GM21737 (cell line): ENCODE data around the gene AHNAK.
"Not testable (repeated sequence)": the region's sequence is repeated elsewhere in the genome, so short reads cannot be mapped to it uniquely, and the experiment has no call there.

Experiments
- ATAC-seq: cut with Tn5 transposase; IDR thresholded peaks from one replicate; pipeline ENCODE4 v1.9.1; 2021; ENCODE audit warnings: mild to moderate bottlenecking, moderate library complexity; ENCODE audit not compliant: unreplicated experiment

Gene AHNAK

DNA sequence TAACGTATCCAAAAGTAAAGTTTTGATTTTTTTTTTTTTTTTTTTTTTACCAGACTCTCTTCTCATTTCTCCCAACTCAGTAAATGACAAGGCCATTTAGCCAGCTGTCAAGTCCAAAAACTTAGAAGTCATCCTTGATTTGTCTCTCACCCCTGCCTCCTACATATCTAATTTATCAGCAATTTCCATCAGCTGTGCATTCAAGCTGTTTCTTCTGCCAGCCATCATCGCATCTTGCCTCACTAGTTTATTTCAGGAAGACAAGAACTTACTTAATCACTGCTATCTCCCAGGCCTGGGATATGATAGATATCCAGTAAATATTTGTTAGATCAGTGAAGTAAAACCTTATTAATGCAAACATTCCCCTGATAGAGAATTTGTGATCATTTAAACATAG lies 80.2 kb downstream of the AHNAK start:
- ATAC-seq: no peak

DNA sequence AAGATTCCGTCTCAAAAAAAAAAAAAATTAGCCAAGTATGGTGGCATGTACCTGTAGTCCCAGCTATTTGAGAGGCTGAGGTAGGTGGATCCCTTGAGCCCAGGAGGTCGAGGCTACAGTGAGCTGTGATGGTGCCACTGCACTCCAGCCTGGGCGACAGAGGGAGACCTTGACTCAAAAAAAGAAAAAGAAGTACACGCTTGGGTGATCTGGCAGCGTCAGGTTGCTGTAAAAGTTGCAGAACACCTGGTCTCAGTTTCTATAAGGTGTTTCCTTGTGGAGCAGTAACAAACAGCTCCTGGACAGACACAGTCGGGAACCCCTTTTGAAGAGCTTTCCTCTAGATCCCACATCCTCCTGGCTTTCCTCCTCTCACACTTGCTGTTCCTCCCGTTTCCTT lies 82.0 kb downstream of the AHNAK start:
- no peak for ATAC-seq

DNA sequence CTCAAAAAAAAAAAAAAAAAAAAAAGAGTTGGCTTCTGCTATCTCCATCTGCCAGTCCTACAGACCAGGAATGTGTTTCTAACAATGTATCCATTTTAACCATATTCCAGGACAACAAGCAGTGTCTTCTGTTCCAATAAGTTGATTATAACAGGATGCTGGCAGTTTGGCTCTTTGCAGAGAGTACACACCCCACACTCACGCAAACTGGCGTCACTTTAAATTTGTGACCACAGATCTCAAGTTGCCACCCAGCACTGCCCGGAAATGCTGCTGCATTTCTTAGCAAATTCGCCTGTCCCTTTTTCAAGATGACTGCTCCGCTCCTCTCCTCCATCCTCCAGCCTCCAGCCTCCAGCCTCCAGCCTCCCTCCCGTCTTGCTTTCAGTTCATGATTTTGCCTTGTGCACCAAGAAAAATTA lies 83.5 kb downstream of the AHNAK start:
- no peak for ATAC-seq

DNA sequence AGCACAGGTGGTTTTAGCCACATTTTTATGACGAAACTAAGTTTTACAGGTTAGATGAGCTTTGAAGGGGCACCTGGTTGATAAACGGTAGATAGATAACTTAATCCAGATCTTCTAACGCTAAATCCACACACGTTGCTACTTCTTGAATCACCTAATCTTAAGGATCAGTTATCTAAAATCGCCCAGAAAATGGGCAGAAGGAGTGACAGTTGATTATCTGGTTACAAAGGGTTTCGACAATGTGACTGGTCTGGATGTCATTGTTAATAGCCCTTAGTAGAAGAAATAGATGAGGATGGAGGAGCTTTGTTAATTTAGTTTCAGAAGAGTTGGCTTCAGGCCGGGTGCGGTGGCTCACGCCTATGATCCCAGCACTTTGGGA lies 84.1 kb downstream of the AHNAK start:
- no peak for ATAC-seq

DNA sequence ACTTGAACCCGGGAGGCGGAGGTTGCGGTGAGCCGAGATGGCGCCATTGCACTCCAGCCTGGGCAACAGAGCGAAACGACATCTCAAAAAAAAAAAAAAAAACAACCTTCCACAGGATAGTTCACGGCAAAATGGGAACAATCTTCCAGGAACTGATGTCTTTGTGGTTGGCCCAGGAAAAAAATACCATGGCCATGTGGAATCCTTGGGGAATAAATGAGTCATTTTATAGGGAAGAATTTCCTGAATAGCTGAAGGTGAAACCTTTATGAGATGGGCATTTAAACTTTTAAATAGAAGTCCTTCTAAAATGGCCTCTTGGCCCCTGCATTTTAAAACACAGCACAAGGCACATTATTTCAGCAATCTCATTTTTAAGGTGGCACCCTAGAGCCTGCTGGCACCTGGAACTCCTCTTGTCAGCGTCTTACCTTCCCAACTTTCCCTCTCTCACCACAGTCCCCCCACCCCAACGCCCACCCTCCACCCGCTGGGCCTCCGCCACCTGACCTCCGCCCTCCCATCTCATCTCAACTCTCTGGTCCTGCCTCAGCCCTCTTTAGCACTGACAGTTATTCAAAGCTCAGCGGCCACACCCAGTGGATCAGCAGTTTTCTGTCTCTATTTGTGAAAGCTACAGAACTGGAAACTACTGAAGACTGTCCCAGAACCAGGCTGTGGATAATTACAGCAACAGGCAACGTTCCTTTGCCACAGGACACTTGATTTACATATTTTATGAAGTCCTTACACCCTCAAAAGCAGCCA lies 84.7 kb downstream of the AHNAK start:
- ATAC-seq: no peak

DNA sequence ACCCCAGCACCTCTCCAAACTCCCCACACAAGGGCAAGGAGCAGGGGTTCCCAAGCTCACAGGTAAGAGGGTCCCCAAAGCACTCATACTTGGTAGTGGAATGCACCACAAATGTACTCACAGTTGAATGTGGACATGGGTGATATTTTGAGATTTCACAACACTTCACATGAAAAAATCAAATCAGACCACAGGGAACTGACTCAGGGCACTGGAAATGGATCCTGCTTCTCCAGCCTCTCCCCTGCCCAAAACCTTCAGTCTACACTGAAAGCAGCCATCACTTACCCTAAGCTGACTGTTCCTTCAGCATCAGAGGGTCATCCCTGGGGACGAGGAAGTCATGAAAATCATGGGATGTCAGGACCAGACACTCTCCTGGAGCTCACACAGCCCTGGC lies 87.5 kb downstream of the AHNAK start:
- ATAC-seq: no peak

DNA sequence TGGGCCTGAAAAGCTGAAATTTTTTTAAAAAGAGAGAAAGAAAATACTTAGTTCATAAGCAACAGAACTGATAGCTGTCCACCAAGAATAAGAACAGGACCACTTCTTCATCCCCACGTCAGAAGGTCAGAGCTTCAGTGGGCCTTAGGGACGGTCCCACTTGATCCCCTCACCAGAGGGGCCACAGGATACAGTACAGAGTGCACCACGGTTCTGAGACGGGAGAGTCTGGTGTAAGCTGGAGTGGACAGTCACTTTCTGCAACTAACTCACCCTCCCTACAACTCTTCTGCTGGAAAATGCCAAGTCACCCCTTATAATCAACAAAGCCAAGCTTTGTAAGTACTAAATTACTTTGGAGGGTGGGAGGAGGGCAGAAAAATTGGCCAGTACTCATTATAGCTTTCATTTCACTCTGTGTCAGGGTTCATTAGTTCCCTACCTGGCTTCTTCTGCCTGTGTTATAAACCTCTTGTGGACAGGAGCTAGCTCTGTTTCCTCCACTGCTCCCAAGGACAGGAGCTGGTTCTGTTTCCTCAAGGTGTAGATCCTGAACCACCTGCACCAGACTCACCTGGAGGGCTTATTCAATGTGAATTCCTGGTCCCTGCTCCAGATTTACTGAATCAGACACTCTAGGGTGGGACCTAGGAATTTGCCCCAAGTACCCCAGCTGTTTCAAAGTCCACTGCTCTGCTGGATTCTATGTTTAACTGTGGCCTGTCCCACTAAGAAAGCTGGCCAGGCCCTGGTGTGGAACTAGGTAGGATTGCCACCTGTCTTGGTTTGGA lies 88.2 kb downstream of the AHNAK start:
- ATAC-seq: no peak

DNA sequence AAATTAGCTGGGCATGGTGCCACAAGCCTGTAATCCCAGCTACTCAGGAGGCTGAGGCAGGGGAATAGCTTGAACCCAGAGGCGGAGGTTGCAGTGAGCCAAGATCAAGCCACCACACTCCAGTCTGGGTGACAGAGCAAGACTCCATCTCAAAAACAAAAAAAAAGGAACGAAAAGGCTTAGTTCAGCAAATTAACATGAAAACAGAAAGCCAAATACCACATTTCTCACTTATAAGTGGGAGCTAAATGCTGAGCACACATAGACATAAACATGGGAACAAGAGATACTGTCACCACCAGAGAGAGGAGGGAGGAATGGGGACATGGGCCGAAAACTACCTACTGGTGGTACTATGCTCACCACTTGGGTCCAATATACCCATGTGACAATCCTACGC lies 89.1 kb downstream of the AHNAK start:
- ATAC-seq: no peak

DNA sequence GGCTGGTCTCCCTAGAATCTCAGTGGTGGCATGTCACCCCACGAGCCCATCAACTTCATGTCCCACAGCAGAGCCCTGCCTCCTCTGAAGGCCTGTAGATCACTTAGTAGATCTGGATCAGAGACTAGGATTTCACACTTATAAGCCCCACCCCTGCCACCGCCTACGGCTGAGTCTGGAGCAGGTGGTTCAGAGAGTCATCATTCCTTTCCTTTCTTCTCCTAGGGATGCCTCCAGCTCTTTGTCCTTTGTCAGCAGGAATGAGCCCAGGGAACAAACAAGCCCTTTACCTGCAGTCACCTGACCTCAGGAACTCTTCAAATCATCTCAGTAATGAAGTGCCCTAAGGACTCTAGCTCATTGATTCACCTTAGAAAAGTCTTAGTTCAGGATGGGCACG lies 90.0 kb downstream of the AHNAK start:
- ATAC-seq: no peak

DNA sequence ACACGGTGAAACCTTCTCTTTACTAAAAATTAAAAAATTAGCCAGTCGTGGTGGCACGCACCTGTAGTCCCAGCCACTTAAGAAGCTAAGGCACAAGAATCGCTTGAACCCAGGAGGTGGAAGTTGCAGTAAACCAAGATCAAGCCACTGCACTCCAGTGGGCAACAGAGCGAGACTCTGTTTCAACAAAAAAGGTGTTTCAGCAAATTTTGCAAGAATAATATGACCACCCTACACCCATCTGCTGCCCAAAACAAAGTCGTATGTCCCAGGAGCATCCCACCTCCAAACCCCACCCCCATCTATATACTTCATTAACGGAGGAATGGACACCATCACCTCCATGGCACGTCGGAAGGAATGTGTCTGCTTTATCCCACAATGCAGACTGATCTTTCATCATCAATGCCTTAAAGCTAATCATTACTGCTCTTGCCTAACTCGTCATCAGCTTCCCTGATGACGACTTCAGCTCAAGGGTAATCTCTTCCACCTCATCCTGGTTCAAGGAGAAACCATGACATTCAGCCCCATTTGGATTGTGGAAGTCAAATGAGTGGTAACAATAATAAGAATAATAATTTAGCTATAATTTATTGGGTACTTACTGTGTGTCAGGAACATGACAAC lies 93.7 kb downstream of the AHNAK start:
- ATAC-seq: no peak

DNA sequence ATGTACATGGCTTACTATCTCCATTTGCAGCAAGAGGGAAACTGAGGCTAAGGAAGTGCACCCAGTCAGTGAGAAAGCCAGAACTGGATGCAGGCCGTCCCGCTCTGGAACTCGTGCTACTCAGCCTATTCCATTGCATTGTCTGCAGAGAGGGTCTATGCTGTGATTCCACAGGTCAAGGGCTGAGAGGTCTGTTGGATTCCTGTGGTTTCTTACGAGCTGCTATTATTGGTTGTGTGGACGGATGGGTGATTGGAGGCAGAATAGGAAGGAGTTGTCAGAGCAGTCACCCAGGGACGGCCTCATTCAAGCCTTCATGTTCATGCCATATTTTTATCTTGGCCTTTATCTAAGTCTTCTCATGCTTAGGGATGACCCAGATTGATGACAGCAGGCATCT lies 94.3 kb downstream of the AHNAK start:
- no peak for ATAC-seq

DNA sequence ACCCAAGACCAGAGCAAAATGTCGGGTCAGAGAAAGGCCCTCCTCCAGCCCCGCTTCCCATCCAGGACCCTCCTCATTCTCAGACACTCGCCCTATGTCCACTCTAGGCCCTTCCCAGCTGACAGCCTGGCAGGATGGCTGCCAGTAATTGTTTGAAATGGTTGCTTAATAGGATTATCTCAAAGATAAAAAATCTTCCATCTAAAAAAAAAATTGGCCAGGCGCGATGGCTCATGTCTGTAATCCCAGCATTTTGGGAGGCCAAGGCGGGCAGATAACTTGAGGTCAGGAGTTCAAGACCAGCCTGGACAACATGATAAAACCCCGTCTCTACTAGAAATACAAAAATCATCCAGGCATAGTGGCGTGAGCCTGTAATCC lies 95.4 kb downstream of the AHNAK start:
- no peak for ATAC-seq

DNA sequence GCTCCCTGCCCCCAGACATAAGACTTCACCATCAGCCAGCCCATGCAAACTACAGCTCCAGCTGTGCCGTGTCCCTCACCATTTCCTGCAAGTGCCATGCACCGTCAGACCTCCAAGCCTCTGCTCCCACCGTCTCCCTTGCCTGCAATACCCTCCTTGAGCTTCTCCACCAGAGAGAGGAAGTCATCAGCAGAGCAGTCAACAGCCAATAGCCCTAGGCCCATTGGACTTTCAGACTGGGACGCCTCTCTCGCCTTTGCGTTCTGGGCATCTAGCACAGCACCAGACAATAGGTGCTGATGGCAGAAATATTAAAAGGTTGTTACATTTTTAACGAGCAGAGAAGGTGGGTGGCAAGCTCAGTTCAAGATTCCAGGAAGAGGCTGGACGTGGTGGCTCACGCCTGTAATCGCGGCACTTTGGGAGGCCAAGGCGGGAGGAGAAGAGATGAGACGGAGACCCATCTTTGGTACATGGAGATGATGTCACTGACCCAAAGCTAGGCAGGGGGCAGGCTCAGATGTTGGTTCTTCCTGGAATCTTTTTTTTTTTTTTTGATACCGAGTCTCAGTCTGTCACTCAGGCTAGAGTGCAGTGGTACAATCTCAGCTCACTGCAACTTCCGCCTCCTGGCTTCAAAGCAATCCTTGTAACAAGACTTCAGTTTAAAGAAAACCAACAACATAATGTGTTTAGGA lies 95.9 kb downstream of the AHNAK start:
- ATAC-seq: no peak

DNA sequence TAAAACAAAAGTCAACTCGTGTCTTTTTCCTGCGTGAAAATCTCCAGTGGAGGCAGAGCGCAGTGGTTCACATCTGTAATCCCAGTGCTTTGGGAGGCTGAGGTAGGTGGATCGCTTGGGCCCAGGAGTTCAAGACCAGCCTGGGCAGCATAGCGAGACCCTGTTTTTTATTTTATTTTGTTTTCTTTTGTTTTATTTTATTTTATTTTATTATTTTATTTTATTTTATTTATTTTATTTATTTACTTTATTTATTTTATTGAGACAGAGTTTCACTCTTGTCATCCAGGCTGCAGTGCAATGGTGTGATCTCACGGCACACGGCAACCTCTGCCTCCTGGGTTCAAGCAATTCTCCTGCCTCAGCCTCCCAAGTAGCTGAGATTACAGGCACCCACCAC lies 96.7 kb downstream of the AHNAK start:
- ATAC-seq: not testable (repeated sequence)

DNA sequence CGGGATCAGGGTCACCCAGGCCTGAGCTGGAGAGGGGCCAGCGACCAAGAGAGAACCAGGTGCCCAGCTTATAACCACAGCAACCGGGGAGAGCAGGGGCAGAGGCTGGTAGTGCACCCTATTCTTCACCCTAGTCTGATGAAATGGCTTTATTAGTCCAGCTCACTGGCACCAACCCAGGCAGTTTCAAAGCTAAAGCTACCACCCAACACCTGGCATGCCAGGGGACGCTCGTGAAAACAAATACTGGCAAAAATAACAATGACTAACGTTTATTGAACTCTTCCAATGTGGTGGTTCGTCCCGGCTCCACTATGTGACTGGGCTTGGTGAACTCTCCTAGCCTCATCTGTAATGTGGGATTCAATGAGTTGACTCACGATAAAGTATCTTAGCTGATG lies 97.2 kb downstream of the AHNAK start:
- ATAC-seq: no peak

DNA sequence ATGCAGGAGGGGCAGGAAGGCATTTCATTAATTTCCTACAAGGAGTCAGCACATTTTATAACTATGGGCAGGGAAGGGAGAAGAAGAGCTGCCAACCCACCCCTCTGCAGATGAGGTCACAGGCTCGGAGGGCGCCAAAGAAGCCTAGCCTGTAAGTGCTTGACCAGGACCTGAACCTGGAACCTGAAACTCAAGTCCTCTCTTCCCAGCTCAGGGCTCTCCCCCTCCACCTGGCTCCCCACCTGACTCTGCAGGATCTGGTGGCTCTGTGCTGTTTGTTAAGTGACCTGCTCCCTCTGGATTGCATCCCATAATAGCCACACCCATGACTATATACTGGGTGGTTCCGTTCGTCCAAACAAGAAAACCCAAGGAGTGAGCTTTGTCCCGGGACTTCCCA lies 100.5 kb downstream of the AHNAK start:
- no peak for ATAC-seq

DNA sequence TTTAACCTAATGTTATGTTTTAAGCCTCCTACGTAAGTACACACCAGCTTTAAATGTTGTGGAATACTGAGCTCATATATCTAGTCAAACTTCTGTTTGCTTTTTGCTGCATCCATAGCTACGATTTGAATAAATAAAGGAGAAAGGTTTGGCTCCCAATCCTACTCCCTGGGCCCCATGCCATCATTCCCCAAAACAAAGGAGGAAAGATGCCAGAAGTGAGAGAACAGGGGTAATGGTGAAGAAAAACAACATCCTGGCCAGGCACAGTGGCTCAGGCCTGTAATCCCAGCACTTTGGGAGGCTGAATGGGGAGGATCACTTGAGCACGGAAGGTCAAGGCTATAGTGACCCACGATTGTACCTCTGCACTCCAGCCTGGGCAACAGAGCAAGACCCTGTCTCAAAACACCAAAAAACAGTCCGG lies 101.3 kb downstream of the AHNAK start:
- ATAC-seq: no peak

DNA sequence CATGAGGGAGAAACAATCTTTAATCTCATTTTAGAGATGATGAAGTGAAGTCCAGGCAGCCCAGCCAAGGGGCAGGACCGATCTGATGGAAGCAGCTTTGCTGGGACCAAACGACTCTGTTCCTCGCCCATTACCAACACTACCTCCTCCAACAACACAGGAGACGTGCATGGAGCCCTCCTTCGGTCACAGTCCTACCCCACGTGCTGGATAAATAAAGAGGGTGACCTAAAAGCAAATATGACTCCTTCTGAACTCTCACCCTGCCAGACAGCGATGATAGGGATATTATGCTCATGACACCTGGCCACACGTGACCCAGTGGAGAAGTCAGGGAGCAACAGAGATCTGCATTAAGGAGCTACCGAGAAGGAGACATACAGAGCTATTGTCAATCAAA lies 101.8 kb downstream of the AHNAK start:
- no peak for ATAC-seq

DNA sequence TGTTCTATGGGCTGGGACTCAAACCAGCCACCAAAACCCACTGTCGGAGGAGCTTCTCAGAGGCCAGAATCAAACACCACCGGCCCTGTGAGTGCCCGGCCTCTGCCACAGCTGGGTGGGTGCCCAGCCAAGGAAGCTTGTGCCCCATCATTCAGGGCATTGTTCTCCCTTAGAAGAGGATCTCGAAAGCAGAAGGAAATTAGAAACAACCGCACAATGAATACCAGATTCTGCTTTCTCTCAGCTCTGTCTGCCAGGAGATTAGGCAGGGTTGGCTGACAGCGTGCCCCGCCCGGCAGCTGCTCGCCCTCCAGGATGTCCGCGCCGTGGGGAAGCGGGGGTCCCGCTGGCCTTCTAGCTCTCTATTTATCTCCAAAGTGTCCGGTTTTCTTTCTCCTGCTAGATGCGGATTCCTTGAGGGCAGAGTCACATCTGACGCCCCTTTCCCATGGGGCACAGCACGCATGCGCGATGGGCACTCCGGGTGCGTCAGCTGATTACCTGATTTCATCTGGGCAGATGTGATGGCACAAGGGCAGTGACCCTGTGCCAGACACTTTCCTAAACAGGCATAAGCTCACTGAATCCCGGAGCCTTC lies 102.3 kb downstream of the AHNAK start:
- ATAC-seq: no peak

DNA sequence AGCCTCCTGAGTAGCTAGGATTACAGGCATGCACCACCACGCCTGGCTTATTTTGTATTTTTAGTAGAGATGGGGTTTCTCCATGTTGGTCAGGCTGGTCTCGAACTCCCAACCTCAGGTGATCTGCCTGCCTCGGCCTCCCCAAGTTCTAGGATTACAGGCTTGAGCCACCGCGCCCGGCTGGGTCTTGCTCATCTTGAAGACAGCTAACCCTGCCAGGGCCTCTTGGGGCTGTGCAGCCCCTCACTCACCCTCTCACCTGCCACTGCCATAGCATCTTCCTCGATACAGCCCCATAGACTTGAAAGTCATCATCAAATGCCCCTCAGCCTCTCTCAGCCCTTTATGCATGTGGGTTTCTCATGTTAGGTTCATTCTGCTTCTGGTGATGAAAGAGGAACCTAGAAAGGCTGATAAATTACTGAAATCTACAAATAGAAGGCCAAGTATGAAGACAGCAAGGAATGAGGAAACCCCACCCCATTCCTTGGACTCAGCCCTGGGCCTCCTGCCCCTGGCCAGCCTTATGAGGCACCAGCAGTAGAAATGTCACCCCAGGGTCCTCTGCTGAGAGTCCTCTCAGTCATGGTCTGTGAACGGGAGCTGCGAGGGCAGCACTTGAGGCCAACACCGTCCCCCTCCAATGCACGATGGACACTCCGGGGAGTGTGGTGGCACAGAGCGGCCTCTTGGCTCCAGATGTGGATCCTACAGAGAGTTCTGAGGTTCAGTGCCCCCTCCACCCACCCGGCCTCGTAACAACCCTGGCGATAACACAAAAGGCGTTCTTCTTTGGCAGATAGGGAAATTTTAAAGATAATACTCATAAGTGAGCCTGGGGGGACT lies 103.0 kb downstream of the AHNAK start:
- ATAC-seq: no peak
